OCI-LY3 (cell line): ENCODE data around the gene CD46.
A peak's percentile ranks its signal among the peaks of the same experiment; 100 is the strongest.

ENCODE experiments used
- H2AFZ ChIP-seq: fragments of 200-600, 300-600 bp; shearing (Covaris generic); 2 replicates; pipeline ENCODE4 v1.6.0; 2014; ENCODE audit warnings: antibody characterized with exemption, low read depth, low read length
- H3K27ac ChIP-seq: fragments of 200-600, 300-600 bp; sonication (generic); 2 replicates; pipeline ENCODE4 v1.5.1; 2014; ENCODE audit warnings: mild to moderate bottlenecking, low read length, moderate library complexity, mixed read lengths
- H3K27me3 ChIP-seq: fragments of 200-600, 300-600 bp; sonication (generic); 2 replicates; pipeline ENCODE4 v1.6.1; 2014; ENCODE audit warnings: low read depth, low read length, mixed read lengths
- H3K36me3 ChIP-seq: fragments of 200-600, 300-600 bp; sonication (generic); replicated peaks from 2 replicates; pipeline ENCODE3; 2014; ENCODE audit warnings: low read depth, low read length, mixed read lengths
- H3K4me1 ChIP-seq: fragments of 300-600, 200-600 bp; sonication (generic); 2 replicates; pipeline ENCODE4 v1.6.1; 2014; ENCODE audit warnings: low read length, mixed read lengths
- H3K4me2 ChIP-seq: fragments of 200-600, 300-600 bp; sonication (generic); 2 replicates; pipeline ENCODE4 v1.6.1; 2014; ENCODE audit warnings: low read length, mixed read lengths
- H3K4me3 ChIP-seq: fragments of 300-600, 200-600 bp; sonication (generic); 2 replicates; pipeline ENCODE4 v1.5.1; 2014; ENCODE audit warnings: antibody characterized with exemption, mild to moderate bottlenecking, low read length, moderate library complexity
- H3K79me2 ChIP-seq: fragments of 300-600, 200-600 bp; shearing (Covaris generic); 2 replicates; pipeline ENCODE4 v1.6.1; 2014; ENCODE audit warnings: mild to moderate bottlenecking, low read length, mixed read lengths
- H3K9ac ChIP-seq: fragments of 300-600, 200-600 bp; shearing (Covaris generic); 2 replicates; pipeline ENCODE4 v1.6.0; 2014; ENCODE audit warnings: mild to moderate bottlenecking, low read length, moderate library complexity
- H3K9me3 ChIP-seq: fragments of 200-600, 300-600 bp; shearing (Covaris generic); 2 replicates; pipeline ENCODE4 v1.6.1; 2014; ENCODE audit warnings: low read length, mixed read lengths; ENCODE audit not compliant: insufficient read depth
- H4K20me1 ChIP-seq: fragments of 200-600, 300-600 bp; sonication (generic); 2 replicates; pipeline ENCODE4 v1.6.1; 2016; ENCODE audit warnings: low read length, mixed read lengths; ENCODE audit not compliant: insufficient read depth
- EZH2phosphoT487 ChIP-seq: fragments of 200-600 bp; shearing (Covaris generic); IDR thresholded peaks from 2 replicates; pipeline ENCODE4 v1.6.1; 2018; ENCODE audit warnings: antibody characterized with exemption, mixed run types, low read depth
- TF ChIP-seq, protein P1 (sequence below): fragments of 200-600, 300-600 bp; sonication (generic); IDR thresholded peaks from 2 replicates; pipeline ENCODE4 v1.5.1; 2014; ENCODE audit warnings: antibody characterized with exemption, low read length, low read depth

Gene CD46

DNA sequence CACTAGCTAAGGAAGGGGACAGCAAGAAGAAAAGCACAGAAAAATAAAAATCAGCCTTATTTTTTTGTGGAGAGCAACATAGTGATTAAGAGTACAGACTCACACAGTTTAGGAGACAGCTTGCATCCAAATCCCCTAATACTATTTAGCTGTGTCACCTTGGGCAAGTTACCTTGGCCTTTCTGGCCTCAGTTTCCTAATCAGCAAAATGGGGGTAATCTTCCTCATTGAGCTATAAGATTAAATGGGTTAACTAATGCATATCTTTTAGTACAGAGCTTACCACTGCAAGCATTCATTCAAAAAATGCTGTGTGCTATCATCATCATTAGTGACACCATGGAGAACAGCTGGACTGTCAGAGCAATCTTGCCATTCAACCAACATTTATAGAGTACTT, 77.7 kb downstream of the CD46 start:
- Histone ChIP-seq H3K4me2 (no peak overlapping the region), H4K20me1 (no peaks in the 10 kb centered on the region), H3K36me3 (peaks cover 4% of the 10 kb centered on the region), H3K4me1 (peaks cover 93% of the 10 kb centered on the region), H3K9me3 (no peaks in the 10 kb centered on the region), H3K27me3 (no peaks in the 10 kb centered on the region), H3K79me2 (peaks cover 61% of the 10 kb centered on the region), H3K9ac (no peak overlapping the region), H3K27ac (peak overlapping the region; percentile 96; the same call in 1 of the 2 replicates), H3K4me3 (no peak overlapping the region), H2AFZ (no peak overlapping the region)
- TF ChIP-seq EZH2phosphoT487 = no peak
- TF ChIP-seq, protein P1, sequence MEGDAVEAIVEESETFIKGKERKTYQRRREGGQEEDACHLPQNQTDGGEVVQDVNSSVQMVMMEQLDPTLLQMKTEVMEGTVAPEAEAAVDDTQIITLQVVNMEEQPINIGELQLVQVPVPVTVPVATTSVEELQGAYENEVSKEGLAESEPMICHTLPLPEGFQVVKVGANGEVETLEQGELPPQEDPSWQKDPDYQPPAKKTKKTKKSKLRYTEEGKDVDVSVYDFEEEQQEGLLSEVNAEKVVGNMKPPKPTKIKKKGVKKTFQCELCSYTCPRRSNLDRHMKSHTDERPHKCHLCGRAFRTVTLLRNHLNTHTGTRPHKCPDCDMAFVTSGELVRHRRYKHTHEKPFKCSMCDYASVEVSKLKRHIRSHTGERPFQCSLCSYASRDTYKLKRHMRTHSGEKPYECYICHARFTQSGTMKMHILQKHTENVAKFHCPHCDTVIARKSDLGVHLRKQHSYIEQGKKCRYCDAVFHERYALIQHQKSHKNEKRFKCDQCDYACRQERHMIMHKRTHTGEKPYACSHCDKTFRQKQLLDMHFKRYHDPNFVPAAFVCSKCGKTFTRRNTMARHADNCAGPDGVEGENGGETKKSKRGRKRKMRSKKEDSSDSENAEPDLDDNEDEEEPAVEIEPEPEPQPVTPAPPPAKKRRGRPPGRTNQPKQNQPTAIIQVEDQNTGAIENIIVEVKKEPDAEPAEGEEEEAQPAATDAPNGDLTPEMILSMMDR = no peak

DNA sequence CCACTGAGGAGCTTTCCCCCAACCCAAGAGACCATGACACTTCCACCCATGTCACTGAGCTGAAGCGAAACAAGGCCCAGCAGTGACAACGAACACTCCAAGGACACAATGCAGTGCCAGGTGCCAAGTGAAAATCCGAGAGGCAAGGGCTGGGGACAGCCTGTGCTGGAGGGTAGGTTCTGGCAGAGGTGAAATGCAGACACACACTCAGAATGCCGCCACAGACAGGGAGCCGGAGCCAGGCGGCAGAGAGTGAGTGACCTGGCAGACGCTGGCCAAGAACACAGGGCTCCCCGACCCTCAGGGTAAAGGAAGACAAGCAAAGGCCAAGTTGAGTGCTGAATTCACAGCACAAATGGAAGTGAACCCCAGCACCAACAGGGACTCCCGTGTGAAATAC, 78.9 kb downstream of the CD46 start:
- Histone ChIP-seq H3K36me3 (peaks cover 4% of the 10 kb centered on the region), H2AFZ (no peak overlapping the region), H3K27ac (no peak overlapping the region), H3K27me3 (no peaks in the 10 kb centered on the region), H3K79me2 (peaks cover 51% of the 10 kb centered on the region), H3K4me2 (no peak overlapping the region), H3K9me3 (no peaks in the 10 kb centered on the region), H4K20me1 (no peaks in the 10 kb centered on the region), H3K4me1 (peaks cover 81% of the 10 kb centered on the region), H3K4me3 (no peak overlapping the region), H3K9ac (no peak overlapping the region)
- TF ChIP-seq, protein P1 = no peak
- TF ChIP-seq EZH2phosphoT487 = no peak

DNA sequence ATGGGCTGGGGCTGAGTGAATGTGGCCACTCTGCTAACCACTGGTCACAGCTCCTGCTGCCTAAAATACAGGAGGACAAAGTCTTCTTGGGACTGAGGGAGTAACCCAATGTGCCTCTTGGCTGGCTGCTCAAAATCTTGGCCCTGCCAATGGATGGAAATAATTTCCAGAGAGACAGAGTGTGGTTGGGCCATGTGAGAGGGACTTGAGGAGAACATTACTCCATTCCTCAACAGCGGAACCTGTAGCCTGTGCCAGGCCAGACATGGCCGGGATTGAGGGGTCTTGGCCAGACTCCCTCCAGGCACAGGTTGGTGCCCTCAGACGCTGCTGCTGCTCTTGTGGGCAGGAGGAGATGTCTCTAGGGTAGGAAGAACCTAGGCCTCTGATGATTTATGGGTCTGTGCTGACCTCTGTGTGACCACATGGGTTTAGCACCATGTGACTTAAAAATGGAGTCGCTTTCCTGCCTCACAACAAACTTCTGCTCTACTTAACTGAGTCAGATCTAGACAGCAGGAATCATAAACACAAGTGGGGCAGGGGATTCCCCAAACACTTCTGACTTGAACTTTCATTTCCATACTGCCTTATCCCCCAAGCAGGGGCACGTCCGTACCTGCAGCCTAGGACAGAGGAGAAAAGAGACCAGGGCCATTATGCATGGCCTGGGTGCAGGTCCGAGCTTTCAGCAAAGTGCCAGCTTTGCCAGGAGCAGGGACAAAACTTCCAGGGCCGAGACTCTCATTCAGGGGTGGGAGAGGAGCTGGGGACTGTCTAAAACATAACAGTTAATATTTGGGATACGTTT, 79.9 kb downstream of the CD46 start:
- Histone ChIP-seq H3K4me2 (peak overlapping the region; percentile 85), H3K27me3 (no peaks in the 10 kb centered on the region), H3K9ac (peak overlapping the region; percentile 57), H3K4me3 (peak overlapping the region; percentile 67), H3K36me3 (peaks cover 4% of the 10 kb centered on the region), H3K27ac (peak overlapping the region; percentile 82), H4K20me1 (no peaks in the 10 kb centered on the region), H3K4me1 (peaks cover 73% of the 10 kb centered on the region), H2AFZ (no peak overlapping the region), H3K79me2 (peaks cover 50% of the 10 kb centered on the region), H3K9me3 (no peaks in the 10 kb centered on the region)
- TF ChIP-seq, protein P1 = no peak
- no peak for TF ChIP-seq EZH2phosphoT487

GRCh38 chr1:207832796-207833195, 80.9 kb downstream of the CD46 start:
- Histone ChIP-seq H3K79me2 (peaks cover 39% of the 10 kb centered on the region), H3K4me3 (peak overlapping the region; percentile 67; the same call in 1 of the 2 replicates), H3K4me2 (peak overlapping the region; percentile 85)

More at GRCh38 chr1:207832796-207833195, 80.9 kb downstream of the CD46 start:
- no peak overlapping the region for H2AFZ ChIP-seq
- H3K4me1 ChIP-seq = peaks cover 62% of the 10 kb centered on the region
- peak overlapping the region; percentile 82 for H3K27ac ChIP-seq
- H3K9me3 ChIP-seq = no peaks in the 10 kb centered on the region
- peak overlapping the region; percentile 53; the same call in 1 of the 2 replicates for H3K9ac ChIP-seq
- H3K27me3 ChIP-seq = no peaks in the 10 kb centered on the region
- TF ChIP-seq, protein P1 = no peak
- no peak for TF ChIP-seq EZH2phosphoT487
- peaks cover 4% of the 10 kb centered on the region for H3K36me3 ChIP-seq
- H4K20me1 ChIP-seq = no peaks in the 10 kb centered on the region
